Renal cortex interstitium (tissue), 11 donors: Measurements from ENCODE around the gene GOLGA2. TPM values are rescaled to one million over a fixed set of nuclear protein-coding genes. Genes with fewer than 3 reads are reported as not detected.

ENCODE experiments used
- DNase-seq, 11 donors: peaks; one replicate each; pipeline ENCODE4 v3.0.0-alpha.2; 2013; ENCODE audit warnings: low read depth in 9 of 11, low spot score in 4 of 11; ENCODE audit errors: extremely low read depth in 1 of 11
- polyA plus RNA-seq, 3 donors: library from polyadenylated mRNA; unstranded; fragments of 120-200 nt; gene quantifications; one replicate each; pipeline ENCODE4 v1.2.1, GENCODE V29; 2013; ENCODE audit not compliant: insufficient read length in 3 of 3

Gene GOLGA2
- polyA plus RNA-seq, 3 donors, result 72.9 to 115 (median 81.4) TPM

- no peak for DNase-seq
These were observed 50.9 kb downstream of the GOLGA2 start for GRCh38 chr9:128224877-128225276.

GRCh38 chr9:128222880-128223670 is 52.7 kb downstream of the GOLGA2 start:
- no peak for DNase-seq

DNA sequence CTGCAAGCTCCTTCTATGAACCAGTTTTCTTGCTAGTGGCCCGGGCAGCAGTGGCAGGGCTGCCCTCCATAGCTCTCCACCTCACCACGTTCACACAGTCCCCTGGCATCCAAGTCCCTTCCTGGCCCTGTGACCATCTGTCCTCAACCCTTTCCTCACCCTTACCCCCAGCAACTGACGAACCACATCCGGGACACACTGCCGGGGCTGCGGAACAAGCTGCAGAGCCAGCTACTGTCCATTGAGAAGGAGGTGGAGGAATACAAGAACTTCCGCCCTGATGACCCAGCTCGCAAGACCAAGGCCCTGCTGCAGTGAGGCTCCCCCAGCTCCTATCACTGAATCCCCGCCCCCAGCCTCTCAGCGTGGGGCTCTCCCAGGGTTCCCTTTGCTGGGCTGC is 53.8 kb downstream of the GOLGA2 start:
- DNase-seq, result no peak

DNA sequence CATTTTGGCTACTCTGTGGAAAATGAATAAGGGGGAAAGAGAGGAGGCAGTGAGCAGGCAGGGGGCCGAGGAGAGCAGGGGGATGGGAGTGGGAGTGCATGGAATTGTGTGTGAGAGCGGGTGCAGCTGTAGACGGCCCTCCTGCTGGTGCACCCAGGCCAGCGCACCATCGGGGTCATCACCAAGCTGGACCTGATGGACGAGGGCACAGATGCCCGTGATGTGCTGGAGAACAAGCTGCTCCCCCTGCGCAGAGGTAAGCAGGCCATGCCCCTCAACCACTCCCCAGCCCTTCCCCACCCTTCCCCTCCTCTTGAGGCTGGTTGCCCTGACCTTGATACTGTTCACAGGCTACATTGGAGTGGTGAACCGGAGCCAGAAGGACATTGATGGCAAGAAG is 56.0 kb downstream of the GOLGA2 start:
- DNase-seq, result no peak

GRCh38 chr9:128218518-128219389 is 57.1 kb downstream of the GOLGA2 start:
- DNase-seq, result peak; percentile 79 to 93 (median 87)

- no peak for DNase-seq
These were observed 57.7 kb downstream of the GOLGA2 start for GRCh38 chr9:128218172-128218517.

- DNase-seq, result no peak
These were observed 58.8 kb downstream of the GOLGA2 start for GRCh38 chr9:128216781-128217553.

DNA sequence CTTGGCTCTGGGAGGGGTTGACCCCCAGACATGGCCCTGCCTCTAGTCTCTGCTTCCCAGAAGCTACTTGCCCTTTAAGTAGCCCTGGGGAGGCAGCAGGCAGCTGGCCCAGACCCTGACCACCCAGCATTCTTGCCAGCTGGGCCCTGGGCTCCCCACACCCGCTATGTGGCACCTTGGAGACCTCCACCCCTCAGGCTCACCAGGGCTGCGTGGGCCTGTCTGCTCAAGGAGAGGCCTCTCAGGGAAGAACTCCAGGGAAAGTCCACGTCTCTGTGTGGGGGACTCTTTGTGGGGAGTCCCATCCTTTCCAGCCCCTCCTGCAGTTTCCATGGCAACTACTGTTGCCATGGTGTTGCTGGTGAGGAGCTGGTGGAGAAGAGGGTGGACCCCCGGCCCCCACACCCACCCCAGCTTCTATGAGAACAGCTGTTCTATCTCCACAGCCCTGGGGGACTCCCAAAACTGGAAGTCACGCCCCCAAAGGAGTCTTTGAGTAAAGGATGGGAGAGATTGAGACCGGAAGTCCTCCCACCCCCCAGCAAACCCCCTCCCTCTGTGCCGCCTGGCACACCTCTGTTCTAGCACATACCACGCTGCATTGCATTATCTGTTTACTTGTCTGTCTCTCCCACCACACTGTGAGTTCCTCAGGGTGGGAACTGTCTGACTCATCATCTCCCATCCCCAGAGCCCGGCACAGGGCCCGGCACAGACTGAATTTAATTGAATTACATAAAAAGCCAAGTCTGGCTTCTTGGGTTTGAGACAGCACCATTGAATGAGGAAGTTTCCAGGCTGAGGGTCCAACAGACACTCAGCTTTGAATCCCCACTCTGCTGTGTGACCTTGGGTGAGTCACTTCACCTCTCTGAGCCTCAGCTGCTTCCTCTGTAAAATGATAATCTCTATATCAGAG is 60.1 kb downstream of the GOLGA2 start:
- no peak for DNase-seq

GRCh38 chr9:128214571-128215490 is 61.0 kb downstream of the GOLGA2 start:
- no peak for DNase-seq

GRCh38 chr9:128213746-128214497 is 61.9 kb downstream of the GOLGA2 start:
- DNase-seq, result no peak

DNA sequence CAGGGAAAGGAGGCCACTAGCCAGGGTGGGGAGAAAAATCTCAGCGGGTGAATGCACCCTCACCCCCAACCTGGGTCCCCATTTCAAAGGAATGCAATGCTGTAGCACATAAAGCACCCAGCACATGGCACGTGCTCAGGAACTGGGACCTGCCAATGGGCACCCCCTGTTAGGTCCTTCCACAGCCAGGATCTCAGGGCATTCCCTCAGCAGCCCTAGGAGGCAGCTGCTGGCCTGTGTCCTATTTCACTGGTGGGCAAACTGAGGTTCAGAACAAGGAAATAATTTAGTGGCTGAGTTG is 63.9 kb downstream of the GOLGA2 start:
- DNase-seq, result no peak

GRCh38 chr9:128211186-128211980 is 64.4 kb downstream of the GOLGA2 start:
- DNase-seq, result peak in 1 of 11 donors; percentile 45

DNA sequence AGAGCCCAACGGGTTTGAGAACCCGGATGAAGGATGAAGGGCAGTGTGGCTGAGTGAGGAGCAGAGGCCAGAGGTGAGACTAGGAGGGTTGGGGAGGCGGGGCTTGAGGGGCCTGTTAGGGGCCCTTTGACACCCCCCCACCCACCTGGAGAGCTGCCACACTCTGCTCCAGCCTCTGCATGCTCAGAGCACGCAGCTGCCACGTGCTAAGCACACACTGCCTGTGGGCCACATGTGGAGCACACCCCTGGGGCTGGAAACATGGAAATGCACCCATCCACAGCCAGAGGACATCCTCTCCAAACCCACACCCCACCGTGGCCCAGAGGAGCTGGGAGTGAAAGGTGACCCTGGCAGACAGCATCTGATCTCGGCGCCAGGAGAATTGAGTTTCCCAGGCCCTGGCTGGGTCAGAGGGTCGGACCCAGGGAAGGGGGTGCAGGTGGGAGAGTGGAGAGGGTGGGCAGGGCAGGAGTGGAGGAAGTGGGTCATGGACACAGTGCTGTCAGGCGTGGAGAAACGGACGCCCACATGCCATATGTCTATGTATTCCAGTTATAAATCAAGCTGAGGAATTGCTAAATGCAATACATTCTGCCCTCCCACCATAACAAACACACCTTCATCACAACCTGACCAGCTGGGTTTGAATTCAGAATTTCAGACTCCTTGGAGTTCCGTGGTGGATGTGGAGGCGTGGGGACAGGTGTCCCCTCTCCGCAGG is 66.7 kb downstream of the GOLGA2 start:
- no peak for DNase-seq

GRCh38 chr9:128208386-128208785 is 67.4 kb downstream of the GOLGA2 start:
- DNase-seq, result no peak
